GM23338 (cell line): ENCODE results near the gene SPAG16.

Experiments used
- CREB1 ChIP-seq: fragments of 250-450 bp; sonication (Bioruptor Pico); IDR thresholded peaks from 2 replicates; pipeline ENCODE4 v1.5.0; 2020; ENCODE audit warnings: low read depth, mild to moderate bottlenecking, moderate library complexity
- EZH2 ChIP-seq: fragments of 200-600 bp; sonication (generic); IDR thresholded peaks from one replicate; pipeline ENCODE4 v1.8.0; 2017; ENCODE audit warnings: antibody characterized with exemption, mild to moderate bottlenecking, low read depth; ENCODE audit not compliant: unreplicated experiment
- EZH2phosphoT487 ChIP-seq: fragments of 200-600 bp; sonication (generic); IDR thresholded peaks from one replicate; pipeline ENCODE4 v1.8.1; 2018; ENCODE audit warnings: antibody characterized with exemption; ENCODE audit not compliant: unreplicated experiment
- JUNB ChIP-seq: IDR thresholded peaks from one replicate; pipeline ENCODE4 v1.6.1; 2016; ENCODE audit warnings: antibody characterized with exemption; ENCODE audit not compliant: unreplicated experiment
- NANOG ChIP-seq: IDR thresholded peaks from 2 replicates; pipeline ENCODE4 v1.6.1; 2016; ENCODE audit warnings: antibody characterized with exemption, borderline replicate concordance
- POLR2AphosphoS5 ChIP-seq: IDR thresholded peaks from 2 replicates; pipeline ENCODE4 v1.6.1; 2016; ENCODE audit warnings: antibody characterized with exemption, low read depth
- ZNF331 ChIP-seq: fragments of 250-450 bp; sonication (Bioruptor Pico); IDR thresholded peaks from 2 replicates; pipeline ENCODE4 v1.5.0; 2020; ENCODE audit warnings: low read depth, mild to moderate bottlenecking, moderate library complexity
- TF ChIP-seq, protein P1 (sequence below), 2 experiments: fragments of 200-600 bp in 1 of 2; sonication (generic) in 1 of 2; conservative IDR thresholded peaks; 2 replicates each; pipeline versions ENCODE4 v1.5.1 to v1.6.1; 2016 to 2017; ENCODE audit warnings: antibody characterized with exemption in 2 of 2, low read depth in 2 of 2, mild to moderate bottlenecking in 2 of 2, moderate library complexity in 1 of 2
- TF ChIP-seq, protein P2 (sequence below): IDR thresholded peaks from one replicate; pipeline ENCODE4 v1.6.1; 2018; ENCODE audit warnings: antibody characterized with exemption; ENCODE audit not compliant: unreplicated experiment
- TF ChIP-seq, protein P3 (sequence below): fragments of 250-450 bp; sonication (Bioruptor Pico); IDR thresholded peaks from 2 replicates; pipeline ENCODE4 v1.5.0; 2020; ENCODE audit warnings: mild to moderate bottlenecking, moderate library complexity

DNA sequence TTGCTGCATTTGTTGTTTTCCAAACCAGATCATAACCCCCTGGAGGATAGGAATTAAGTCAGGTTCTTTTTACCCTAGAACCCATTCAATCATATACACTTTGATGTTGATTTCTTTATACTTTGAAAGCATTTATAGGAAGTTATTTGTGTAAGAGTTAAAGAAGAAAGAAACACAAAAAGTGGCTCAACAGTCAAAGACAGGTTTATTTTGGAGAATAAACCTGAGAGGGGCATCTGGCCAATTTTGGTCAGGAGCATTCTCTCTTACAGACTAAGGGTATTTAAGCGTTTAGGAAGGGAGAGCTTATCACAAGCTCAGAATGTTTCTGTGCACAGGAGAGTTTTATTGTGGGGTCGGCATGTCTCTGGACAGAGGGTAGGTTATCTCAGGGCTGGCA lies 398.0 kb downstream of the SPAG16 start:
- TF ChIP-seq, protein P1, sequence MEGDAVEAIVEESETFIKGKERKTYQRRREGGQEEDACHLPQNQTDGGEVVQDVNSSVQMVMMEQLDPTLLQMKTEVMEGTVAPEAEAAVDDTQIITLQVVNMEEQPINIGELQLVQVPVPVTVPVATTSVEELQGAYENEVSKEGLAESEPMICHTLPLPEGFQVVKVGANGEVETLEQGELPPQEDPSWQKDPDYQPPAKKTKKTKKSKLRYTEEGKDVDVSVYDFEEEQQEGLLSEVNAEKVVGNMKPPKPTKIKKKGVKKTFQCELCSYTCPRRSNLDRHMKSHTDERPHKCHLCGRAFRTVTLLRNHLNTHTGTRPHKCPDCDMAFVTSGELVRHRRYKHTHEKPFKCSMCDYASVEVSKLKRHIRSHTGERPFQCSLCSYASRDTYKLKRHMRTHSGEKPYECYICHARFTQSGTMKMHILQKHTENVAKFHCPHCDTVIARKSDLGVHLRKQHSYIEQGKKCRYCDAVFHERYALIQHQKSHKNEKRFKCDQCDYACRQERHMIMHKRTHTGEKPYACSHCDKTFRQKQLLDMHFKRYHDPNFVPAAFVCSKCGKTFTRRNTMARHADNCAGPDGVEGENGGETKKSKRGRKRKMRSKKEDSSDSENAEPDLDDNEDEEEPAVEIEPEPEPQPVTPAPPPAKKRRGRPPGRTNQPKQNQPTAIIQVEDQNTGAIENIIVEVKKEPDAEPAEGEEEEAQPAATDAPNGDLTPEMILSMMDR (conservative IDR thresholded peaks at IDR 0.05; ENCODE audit: low read depth in 2 of 2): no peak
- TF ChIP-seq, protein P2, sequence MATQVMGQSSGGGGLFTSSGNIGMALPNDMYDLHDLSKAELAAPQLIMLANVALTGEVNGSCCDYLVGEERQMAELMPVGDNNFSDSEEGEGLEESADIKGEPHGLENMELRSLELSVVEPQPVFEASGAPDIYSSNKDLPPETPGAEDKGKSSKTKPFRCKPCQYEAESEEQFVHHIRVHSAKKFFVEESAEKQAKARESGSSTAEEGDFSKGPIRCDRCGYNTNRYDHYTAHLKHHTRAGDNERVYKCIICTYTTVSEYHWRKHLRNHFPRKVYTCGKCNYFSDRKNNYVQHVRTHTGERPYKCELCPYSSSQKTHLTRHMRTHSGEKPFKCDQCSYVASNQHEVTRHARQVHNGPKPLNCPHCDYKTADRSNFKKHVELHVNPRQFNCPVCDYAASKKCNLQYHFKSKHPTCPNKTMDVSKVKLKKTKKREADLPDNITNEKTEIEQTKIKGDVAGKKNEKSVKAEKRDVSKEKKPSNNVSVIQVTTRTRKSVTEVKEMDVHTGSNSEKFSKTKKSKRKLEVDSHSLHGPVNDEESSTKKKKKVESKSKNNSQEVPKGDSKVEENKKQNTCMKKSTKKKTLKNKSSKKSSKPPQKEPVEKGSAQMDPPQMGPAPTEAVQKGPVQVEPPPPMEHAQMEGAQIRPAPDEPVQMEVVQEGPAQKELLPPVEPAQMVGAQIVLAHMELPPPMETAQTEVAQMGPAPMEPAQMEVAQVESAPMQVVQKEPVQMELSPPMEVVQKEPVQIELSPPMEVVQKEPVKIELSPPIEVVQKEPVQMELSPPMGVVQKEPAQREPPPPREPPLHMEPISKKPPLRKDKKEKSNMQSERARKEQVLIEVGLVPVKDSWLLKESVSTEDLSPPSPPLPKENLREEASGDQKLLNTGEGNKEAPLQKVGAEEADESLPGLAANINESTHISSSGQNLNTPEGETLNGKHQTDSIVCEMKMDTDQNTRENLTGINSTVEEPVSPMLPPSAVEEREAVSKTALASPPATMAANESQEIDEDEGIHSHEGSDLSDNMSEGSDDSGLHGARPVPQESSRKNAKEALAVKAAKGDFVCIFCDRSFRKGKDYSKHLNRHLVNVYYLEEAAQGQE: no peak
- no peak for TF ChIP-seq EZH2phosphoT487
- no peak for TF ChIP-seq POLR2AphosphoS5
- TF ChIP-seq CREB1 (CRISPR knock-in tag): no peak
- no peak for TF ChIP-seq EZH2
- TF ChIP-seq JUNB: no peak
- no peak for TF ChIP-seq ZNF331 (CRISPR knock-in tag)
- TF ChIP-seq, protein P3, sequence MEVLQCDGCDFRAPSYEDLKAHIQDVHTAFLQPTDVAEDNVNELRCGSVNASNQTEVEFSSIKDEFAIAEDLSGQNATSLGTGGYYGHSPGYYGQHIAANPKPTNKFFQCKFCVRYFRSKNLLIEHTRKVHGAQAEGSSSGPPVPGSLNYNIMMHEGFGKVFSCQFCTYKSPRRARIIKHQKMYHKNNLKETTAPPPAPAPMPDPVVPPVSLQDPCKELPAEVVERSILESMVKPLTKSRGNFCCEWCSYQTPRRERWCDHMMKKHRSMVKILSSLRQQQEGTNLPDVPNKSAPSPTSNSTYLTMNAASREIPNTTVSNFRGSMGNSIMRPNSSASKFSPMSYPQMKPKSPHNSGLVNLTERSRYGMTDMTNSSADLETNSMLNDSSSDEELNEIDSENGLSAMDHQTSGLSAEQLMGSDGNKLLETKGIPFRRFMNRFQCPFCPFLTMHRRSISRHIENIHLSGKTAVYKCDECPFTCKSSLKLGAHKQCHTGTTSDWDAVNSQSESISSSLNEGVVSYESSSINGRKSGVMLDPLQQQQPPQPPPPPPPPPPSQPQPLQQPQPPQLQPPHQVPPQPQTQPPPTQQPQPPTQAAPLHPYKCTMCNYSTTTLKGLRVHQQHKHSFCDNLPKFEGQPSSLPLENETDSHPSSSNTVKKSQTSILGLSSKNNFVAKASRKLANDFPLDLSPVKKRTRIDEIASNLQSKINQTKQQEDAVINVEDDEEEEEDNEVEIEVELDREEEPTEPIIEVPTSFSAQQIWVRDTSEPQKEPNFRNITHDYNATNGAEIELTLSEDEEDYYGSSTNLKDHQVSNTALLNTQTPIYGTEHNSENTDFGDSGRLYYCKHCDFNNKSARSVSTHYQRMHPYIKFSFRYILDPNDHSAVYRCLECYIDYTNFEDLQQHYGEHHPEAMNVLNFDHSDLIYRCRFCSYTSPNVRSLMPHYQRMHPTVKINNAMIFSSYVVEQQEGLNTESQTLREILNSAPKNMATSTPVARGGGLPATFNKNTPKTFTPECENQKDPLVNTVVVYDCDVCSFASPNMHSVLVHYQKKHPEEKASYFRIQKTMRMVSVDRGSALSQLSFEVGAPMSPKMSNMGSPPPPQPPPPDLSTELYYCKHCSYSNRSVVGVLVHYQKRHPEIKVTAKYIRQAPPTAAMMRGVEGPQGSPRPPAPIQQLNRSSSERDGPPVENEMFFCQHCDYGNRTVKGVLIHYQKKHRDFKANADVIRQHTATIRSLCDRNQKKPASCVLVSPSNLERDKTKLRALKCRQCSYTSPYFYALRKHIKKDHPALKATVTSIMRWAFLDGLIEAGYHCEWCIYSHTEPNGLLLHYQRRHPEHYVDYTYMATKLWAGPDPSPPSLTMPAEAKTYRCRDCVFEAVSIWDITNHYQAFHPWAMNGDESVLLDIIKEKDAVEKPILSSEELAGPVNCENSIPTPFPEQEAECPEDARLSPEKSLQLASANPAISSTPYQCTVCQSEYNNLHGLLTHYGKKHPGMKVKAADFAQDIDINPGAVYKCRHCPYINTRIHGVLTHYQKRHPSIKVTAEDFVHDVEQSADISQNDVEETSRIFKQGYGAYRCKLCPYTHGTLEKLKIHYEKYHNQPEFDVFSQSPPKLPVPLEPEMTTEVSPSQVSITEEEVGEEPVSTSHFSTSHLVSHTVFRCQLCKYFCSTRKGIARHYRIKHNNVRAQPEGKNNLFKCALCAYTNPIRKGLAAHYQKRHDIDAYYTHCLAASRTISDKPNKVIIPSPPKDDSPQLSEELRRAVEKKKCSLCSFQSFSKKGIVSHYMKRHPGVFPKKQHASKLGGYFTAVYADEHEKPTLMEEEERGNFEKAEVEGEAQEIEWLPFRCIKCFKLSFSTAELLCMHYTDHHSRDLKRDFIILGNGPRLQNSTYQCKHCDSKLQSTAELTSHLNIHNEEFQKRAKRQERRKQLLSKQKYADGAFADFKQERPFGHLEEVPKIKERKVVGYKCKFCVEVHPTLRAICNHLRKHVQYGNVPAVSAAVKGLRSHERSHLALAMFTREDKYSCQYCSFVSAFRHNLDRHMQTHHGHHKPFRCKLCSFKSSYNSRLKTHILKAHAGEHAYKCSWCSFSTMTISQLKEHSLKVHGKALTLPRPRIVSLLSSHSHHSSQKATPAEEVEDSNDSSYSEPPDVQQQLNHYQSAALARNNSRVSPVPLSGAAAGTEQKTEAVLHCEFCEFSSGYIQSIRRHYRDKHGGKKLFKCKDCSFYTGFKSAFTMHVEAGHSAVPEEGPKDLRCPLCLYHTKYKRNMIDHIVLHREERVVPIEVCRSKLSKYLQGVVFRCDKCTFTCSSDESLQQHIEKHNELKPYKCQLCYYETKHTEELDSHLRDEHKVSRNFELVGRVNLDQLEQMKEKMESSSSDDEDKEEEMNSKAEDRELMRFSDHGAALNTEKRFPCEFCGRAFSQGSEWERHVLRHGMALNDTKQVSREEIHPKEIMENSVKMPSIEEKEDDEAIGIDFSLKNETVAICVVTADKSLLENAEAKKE (CRISPR knock-in tag): no peak
- TF ChIP-seq NANOG: no peak
